Activated CD8-positive, alpha-beta memory T cell treated with anti-CD3 and anti-CD28 coated beads for 1 hour (primary cell): Measurements from ENCODE around the gene DGLUCY.
A peak's percentile ranks its signal among the peaks of the same experiment; 100 is the strongest.
"Not testable (repeated sequence)": the region's sequence is repeated elsewhere in the genome, so short reads cannot be mapped to it uniquely, and the experiment has no call there.

Experiments
- DNase-seq, 2 donors: peaks; one replicate each; pipeline ENCODE4 v3.0.0-alpha.2; 2020; ENCODE audit warnings: low read depth in 1 of 2; ENCODE audit errors: extremely low read depth in 1 of 2

DGLUCY gene

DNA sequence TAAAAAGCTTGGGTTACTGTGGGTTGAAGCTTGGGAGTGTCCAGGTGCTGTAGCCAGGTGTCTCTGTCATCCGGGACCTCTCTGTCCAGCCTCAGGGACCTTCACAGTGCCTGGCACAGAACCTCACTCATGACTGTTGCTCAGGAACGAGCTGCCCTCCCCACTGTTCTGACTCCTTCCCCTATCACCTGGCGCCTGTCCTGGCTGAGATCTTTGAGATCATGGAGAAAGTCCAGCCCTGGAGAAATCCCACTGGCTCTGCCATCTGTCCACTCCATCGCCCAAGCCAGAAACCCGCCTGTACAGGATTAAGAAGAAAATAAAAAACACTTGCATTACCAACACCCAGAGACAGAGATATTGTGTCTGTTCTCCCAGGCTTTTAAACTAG, 53.5 kb downstream of the DGLUCY start:
- DNase-seq = no peak

DNA sequence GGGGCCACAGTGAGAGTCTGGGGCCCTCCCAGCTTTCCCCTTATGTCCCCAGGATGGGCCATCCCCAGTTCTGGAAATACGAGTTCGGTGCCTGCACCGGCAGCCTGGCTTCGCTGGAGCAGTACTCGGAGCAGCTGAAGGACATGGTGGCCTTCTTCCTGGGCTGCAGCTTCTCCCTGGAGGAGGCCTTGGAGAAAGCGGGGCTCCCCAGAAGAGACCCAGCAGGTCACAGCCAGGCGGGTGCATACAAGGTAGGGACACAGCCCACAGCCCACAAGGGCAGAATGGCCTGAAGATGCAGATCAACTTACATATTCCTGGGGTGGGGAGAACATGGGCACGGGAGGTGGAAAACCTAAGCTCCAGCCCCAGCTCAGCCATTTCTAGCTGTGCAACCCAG, 56.1 kb downstream of the DGLUCY start:
- no peak for DNase-seq

DNA sequence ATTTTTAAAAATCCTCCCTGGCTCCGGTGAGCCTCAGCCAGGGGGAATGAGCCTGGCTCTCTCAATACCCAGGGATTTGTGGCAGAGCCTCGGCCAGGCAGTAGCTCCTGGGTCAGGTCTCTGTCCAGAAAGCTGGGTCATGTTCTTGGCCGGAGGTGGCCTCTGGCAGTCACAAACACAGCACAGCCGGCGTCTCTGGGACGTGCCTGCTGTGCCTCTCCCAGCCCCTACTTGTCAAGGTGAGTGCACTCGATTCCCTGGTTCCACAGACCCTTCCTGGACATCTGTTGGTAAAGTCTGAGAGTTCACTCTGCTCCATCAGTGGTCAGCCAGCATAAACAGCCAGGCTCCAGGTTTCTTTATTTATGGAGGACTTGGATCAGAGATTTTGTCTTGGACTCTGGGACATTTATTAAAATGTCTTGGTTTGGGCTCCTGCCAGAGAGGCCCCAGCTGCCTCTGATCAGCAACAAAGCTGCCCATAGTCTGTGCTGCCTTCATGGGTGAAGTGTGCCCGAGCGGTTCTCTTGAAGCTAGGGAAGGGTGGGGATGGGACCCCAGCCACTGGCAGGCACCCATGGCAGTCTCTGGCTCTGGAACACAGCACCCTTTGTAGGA, 56.7 kb downstream of the DGLUCY start:
- no peak for DNase-seq

DNA sequence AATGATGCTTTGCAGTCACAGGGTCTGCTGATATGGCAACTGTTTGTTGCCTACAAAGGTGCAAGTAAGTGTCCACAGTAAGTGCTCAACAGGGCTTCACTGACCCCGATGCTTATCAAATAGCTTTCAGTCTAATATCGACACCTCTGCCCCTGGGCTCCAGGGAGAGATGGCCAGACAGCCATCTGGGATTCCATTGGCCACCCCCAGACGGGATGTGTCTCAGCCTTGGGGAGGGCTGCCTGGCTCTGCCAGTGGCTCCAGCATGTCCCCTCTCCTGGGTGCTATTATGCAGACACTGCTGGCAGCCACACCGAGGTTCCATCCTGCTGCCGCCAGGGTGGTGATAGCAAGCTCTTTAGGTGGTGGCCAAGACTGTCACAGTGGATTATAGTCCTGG, 57.4 kb downstream of the DGLUCY start:
- DNase-seq = no peak

DNA sequence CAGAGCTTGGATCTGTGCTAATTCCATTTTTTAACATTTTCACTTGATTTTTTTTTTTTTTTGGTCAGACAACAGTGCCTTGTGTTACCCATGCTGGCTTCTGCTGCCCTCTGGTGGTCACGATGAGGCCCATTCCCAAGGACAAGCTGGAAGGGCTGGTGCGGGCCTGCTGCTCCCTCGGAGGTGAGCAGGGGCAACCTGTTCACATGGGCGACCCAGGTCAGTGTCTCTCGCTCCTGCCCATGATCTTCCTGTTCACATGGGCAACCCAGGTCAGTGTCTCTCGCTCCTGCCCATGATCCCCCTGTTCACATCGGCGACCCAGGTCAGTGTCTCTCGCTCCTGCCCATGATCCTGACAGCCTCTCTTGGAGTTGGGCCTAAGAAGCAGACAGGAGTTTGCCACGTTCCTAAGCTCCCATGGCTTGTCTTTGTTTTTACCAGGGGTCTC, 59.4 kb downstream of the DGLUCY start:
- DNase-seq = peak; percentile 55 to 57

DNA sequence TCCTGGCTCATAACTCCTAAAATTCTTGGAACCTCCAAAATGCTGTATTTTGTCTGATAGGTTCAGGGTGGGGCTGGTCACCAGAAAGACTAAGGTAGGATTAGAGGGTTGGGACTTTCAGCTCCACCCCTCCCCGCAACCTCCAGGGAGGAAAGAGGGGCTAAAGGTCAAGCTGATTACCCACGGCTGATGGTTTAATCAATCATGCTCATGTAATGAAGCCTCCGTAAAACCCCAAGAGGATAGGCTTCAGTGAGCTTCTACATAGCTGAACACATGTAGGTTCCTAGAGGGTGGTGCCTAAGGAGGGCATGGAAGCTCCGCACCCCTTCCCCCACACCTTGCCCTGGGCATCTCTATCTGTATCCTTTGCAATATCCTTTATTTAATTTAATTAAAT, 60.0 kb downstream of the DGLUCY start:
- DNase-seq = no peak

DNA sequence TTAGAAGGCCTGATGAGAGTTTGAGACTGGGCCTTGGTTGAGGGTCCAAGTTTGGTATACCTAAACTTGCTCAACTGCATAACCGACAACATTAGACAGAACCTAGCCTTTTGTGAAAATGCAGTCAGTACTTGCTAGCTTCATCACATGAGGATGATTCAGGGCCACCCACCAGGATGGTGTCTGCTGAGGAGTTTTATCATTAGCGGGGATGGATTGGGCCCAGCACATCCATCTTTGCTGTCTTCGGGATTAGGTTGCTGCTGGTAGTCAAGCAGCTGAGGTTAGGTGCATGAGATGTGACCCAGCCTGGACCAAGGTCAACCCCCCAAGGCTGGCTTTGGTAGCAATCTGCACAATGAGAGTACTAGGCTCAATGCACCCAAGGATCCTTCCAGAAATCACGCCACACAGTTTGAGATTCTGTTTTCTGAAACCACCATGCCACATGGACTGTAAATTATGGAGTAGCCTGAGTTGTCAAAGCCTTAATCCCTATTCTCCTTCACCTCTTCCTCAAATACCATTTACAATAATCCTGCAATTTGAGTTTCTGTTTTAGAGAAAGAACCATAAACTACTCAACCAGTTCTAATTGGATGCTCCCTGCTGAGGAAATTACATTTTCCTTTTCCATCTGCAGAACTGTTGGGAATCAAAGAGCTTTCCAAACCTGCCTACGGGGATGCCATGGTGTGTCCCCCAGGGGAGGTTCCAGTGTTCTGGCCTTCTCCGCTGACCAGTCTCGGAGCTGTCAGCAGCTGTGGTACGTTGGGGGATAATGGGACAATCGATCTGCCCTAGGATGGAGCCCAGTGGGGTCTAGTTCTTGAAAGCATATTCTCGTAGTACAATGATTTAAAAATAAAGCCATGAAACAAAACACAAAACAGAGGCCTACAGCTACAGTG, 61.7 kb downstream of the DGLUCY start:
- DNase-seq = no peak

DNA sequence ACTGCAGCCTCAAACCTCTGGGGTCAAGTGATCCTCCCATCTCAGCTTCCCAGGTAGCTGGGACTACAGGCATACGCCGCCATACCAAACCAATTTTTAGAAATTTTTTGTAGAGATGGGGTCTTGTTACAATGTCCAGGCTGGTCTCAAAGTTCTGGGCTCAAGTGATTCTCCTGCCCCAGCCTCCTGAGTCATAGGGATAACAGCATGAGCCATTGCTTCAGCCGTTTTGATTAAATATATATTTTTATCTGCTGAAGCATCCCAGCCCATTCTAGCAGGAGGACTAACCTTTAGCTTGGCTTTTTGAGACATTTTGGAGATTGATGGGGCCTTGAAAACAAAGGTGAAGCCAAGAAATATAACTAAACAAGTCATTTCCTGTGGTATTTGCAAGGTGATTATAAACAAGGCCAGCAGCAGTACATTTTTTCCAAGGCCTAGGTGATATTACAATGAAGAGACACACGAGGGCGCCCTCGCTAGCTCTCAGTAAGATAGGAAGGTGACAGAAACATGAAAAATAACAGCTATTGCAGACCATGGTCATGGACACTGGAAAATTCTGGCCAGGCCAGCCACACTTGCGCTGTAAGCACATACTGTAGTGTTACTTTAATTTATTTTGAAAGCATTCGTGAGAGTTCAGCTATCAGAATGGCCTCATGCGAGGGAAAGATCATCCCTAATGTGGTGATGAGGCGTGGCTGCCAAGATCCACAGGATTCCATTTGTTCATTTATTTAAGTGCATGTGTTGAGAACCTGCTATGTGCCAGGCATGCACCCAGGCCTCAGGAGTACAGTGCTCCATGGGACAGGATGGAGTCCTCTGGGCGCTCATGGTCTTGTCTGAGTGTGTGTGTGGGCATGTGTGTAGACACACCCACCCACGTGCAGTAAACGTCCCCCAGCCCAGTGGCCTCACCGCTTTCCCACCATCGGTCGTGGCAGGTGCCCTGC, 63.5 kb downstream of the DGLUCY start:
- peak; percentile 14 to 37 for DNase-seq

DNA sequence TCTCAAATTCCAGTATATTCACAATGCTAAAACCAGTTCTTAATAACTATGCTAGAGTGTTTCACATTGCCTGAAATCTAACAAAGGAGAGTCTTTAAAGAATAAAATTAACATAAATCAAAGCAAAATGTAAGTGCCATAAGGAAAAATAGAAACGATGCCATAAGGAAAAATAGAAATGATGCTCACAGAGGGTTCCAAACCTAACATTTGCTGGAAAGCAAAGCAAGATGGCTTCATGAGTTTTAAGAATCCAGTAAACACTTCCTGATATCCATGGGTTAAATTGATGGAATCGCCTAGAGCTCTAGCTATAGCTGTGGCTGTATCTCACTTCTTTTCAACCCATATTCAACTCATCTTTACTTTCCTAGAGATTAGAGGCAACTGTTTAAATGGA, 66.7 kb downstream of the DGLUCY start:
- DNase-seq = no peak

DNA sequence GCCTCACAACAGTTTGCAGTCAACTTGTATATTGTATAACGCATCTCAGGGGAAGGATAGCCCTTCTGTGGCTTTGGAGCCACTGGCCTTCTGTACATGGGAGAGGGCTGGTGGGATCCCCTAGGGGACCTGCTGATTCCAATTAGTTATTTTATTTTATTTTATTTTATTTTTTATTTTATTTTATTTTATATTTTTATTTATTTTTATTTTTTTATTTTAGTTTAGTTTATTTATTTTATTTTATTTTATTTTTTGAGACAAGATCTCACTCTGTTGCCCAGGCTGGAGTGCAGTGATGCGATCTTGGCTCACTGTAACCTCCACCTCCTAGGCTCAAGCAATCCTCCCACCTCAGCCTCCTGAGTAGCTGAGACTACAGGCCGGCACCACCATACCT, 68.9 kb downstream of the DGLUCY start:
- not testable (repeated sequence) for DNase-seq

DNA sequence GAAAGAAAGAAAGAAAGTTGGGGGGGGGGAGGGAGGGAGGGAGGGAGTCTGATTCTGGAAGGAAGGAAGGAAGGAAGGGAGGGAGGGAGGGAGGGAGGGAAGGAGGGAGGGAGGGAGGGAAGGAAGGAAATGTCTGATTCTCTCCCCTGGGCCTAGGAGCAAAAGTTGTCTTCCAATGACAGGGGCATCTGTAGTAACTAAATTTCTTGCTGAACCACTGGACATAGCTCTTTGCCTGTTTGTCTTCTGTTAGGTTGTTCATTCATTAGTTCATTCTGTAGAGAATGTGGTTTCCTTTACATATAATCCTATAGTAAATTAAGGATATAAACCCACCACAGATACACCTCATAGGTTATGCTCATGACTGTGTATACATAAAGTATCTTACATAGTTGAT, 70.7 kb downstream of the DGLUCY start:
- DNase-seq = no peak

DNA sequence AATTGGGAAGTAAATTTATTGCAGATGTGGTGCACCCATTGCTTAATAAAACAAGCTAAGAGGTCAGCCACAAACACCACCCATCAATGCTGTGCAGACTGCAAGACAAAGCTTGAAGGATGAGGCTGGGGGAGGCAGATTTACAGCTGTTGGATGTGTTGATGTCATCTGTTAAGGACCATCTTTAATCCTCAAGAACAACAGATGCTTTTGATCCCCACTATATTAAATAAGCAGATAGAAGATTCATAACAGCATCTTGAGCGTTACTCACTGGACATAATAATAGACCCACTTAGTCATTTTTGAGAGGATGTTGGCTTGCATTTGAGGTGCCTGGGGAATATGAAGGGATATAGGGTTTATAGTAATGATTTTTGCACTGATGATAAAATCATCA, 71.8 kb downstream of the DGLUCY start:
- DNase-seq = no peak

DNA sequence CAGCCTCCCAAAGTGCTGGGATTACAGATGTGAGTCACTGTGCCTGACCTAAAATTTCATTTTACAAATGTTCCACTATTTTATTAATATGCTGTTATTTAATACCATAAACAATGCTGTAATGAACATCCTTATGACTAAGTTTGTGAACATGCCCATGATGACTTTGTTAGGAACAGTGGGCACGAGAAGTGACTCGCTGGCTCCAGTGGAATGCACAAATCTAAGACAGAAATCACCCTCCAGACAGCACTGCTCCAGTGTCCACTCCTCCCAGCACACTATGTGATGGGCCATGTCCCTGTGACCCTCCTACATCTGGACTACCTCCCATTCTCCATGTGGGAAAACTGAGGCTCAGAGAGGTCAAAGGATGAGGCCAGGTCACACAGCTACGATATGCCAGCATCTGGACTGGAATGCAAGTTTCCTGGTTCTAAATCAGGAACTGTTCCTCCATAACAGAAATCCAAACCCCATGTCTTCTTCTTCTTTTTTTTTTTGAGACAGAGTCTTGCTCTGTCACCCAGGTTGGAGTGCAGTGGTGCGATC, 72.7 kb downstream of the DGLUCY start:
- DNase-seq = no peak

DNA sequence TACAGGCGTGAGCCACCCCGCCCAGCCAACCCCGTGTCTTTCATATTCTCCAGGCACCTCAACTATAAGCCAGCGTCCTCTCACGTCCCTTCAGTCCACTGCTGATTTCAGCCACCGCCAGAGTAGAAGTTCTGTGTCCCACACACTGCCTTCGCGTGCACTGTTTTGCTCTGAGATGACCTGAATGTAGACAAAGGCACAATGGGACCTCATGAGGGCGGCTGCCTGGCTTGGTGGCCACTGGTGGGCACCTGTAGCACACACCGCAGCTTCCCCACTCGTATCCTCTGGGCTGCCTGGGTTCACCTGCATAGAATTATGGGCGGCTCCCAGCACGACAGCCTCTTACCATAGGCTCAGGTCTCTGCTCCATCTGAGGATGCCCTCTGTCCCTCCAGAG, 73.4 kb downstream of the DGLUCY start:
- DNase-seq = no peak

DNA sequence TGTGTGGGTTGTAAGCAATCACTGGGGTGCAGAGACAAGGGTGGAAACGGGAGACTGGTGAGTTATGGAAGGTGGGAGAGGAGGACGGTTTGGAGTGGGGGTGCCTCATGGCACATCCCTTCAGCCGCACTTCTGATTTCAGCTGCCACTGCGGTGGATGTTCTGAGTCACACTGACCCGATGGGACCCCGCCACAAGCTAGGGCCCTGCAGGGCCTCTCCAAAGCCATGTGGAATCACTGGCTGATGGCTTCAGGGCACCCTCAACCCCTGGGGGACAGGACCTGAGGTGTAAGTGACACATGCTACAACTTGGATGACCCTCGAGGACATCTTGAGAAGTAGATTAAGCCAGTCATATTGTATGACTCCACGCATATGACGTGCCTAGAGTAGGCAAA, 77.0 kb downstream of the DGLUCY start:
- DNase-seq = no peak

DNA sequence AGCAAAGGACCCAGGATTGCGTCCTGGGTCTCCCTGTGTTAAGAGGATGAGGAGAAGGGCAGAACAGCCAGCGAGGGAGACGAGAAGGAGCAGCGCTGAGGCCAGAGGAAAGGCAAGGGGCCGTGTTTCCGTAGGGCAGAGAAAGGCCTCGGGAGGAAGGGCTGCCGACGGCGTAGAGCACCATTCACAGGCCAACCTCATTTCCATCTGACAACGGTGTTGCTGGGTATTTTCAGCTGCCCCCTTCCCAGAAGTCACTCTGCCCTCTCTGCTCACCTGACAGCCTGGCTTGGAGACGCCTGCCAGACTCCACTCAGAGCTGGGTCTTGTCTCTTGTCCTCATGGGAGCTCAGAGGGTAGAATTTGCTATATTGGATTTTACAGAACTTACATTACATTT, 79.2 kb downstream of the DGLUCY start:
- no peak for DNase-seq

DNA sequence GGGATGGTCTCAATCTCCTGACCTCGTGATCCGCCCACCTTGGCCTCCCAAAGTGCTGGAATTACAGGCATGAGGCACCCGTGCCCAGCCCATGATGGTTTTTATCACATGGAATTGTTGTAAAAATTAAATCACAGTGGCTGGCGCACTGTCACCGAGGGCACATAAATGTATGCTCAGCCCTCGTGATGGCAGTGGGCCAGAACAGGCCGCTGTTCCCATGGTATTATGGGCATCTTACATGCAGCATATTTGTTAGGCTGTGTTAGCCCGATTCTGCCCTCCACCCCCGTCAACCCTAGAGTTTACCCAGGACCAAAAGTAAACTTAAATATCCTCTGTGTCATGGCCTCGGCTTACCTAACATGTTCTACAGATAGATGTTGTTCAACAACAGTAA, 82.0 kb downstream of the DGLUCY start:
- no peak for DNase-seq

DNA sequence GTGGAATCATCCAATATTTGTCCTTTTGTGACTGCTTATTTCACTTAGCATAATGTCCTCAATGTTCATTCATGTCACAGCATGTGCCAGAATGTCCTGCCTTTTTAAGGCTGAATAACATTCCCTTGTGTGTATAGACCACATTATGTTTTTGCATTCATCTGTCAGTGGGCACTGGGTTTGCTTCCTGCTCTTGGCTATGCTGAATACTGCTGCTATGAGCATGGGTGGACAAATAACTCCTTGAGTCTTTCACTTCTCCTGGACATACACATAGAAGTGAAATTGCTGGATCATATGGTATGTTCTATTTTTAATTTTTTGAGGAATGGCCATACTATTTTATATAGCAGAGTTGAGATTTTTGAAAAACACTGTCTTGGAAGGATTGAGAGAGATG, 83.8 kb downstream of the DGLUCY start:
- DNase-seq = no peak

DNA sequence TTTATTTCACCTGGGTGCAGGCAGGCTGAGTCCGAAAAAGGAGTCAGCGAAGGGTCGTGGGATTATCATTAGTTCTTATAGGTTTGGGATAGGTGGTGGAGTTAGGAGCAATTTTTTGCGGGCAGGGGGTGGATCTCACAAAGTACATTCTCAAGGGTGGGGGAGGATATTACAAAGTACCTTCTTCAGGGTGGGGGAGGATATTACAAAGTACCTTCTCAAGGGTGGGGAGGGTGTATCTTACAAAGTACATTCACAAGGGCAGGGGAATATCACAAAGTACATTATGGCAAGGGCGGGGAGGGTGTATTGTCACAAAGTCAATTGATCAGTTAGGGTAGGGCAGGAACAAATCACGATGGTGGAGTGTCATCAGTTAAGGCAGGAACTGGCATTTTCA, 86.9 kb downstream of the DGLUCY start:
- DNase-seq = not testable (repeated sequence)

DNA sequence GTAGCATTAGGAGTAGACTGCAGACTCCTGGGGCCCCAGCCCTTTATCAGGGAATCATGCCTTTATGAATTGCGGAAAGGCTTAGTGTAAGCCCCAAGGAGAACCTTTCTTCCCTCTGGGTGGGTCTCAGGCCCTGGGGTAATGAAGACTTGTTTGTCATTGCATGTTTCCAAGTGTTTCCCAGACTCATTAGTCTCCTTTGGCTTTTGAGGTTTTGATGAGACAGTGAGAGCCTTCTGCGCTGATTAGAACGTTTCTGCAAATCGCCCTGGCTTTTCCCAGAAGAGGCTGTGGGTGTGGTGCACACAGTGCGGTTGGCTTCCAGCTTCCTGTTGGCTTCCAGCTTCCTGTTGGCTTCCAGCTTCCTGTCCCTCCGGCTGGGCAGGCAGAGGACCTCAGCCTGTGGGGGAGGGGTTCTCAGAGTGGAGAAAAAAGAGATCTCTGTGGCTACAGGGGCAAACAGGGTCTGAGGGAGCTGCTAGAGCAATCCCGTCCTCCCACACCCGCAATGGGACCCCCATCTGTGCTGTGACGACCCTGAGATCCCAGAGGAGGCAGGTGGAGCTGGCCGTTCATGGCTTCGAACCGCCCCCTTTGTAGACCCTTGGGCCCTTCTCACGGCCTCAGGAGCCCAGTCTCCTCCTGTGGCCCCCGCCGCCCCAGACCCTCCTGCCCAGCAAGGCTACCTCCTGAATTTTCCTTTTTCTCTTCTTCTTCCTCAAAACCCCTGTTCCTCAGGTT, 88.5 kb downstream of the DGLUCY start:
- no peak for DNase-seq
